Right renal pelvis (tissue), 4 donors: ENCODE measurements around the gene GPR15LG. TPM values are rescaled to one million over a fixed set of nuclear protein-coding genes. Genes with fewer than 3 reads are reported as not detected.
A peak's percentile ranks its signal among the peaks of the same experiment; 100 is the strongest.

ENCODE experiments used
- DNase-seq, 4 donors: peaks; one replicate each; pipeline ENCODE4 v3.0.0-alpha.2; 2013; ENCODE audit warnings: low read depth in 4 of 4, low spot score in 3 of 4, missing footprints in 1 of 4
- polyA plus RNA-seq, 4 donors: library from polyadenylated mRNA; unstranded; fragments of 120-200 nt; gene quantifications; one replicate each; pipeline ENCODE4 v1.2.1, GENCODE V29; 2013; ENCODE audit not compliant: insufficient read length in 4 of 4

The GPR15LG gene
- polyA plus RNA-seq, 4 donors = 0.18 to 1.1 (median 0.78) TPM; not detected in 1

GRCh38 chr10:84211566-84211965 is 38.0 kb downstream of the GPR15LG start:
- DNase-seq = no peak

DNA sequence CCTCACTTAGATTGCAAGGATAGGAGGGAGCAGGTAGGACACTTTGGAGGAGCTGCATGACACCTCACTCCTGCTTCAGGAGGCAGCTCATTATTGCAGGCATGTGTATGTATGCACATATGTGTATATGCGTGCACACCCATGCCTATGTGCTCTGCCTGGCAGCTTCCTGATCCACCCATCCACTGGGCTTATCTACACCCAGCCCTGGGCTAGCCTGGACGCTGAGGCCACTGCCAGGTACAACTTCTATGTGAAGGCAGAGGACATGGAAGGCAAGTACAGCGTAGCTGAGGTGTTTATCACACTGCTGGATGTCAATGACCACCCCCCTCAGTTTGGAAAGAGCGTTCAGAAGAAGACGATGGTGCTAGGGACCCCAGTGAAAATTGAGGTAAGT is 38.4 kb downstream of the GPR15LG start:
- no peak for DNase-seq

- DNase-seq = no peak
Observed at GRCh38 chr10:84213076-84213475, 39.5 kb downstream of the GPR15LG start.

- no peak for DNase-seq
Observed at GRCh38 chr10:84214046-84214572, 40.5 kb downstream of the GPR15LG start.

GRCh38 chr10:84214612-84215235 is 41.1 kb downstream of the GPR15LG start:
- DNase-seq = no peak

GRCh38 chr10:84216834-84217233 is 43.2 kb downstream of the GPR15LG start:
- no peak for DNase-seq

DNA sequence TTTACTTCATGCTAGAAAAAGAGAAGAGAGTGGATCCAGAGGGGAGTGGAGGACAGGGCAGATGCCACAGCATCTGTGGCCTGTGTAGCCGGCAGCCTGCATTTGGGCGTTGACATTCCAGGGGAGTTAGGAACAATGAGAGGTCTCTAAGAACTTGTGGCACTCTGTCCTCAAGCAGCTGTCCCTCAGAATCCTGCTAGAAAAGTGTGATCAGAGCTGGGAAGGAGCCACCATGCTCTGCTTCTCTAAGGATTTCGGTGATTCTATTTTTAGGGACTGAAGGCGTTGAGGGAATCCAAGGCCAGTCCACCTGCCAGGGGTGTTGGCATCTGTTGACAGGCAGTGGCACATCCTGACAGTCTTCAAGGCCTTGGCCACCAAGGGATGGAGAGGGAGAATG is 44.1 kb downstream of the GPR15LG start:
- DNase-seq = no peak

- DNase-seq = no peak
Observed at GRCh38 chr10:84221916-84222315, 48.3 kb downstream of the GPR15LG start.

- DNase-seq = peak; percentile 3 to 18 (median 16)
Observed at GRCh38 chr10:84224411-84225028, 50.9 kb downstream of the GPR15LG start.

GRCh38 chr10:84225427-84226173 is 52.0 kb downstream of the GPR15LG start, which contains the start of gene LRIT2:
TSS of gene LRIT2 (minus strand) at chr10:84225544. CDS start at chr10:84225520, 24 bp downstream.
- no peak for DNase-seq

DNA sequence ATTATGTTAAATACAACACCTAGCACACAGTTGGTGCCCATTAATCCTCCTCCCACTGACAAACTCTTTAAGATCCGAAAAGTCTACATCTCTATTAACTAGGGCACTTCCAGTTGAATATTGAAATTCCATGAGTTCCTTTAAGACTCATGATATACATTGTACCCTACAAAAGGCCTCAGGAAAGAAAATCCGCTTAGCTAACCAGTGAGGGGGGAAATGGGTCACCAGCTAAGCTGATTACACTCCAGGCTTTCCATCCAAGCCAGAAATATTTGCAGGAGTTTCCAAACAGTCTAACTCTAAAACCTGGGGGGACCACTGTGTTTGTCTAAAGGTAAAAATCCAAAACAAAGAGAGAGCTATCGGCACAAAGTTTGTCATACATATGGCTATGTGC is 53.0 kb downstream of the GPR15LG start:
- no peak for DNase-seq

- DNase-seq = no peak
Observed at GRCh38 chr10:84227810-84228209, 54.2 kb downstream of the GPR15LG start.

DNA sequence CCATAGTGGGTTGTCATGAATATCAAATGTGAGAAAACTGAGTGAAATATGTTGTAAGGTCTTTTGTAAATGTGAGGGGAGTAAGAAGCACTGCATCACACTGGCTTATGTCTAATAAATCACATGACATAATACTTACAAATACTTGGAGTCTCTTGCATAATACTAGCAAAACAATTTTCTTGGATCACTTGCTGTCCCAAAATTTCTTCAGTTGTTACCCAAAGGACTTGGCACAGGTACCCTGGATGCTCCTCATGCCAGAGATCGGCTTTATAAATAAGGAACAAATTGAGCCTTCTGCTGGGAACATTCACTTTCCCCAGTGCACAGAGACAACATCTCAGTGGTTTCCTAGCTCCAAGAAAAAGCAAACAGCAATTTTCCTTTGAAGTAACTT is 56.8 kb downstream of the GPR15LG start:
- no peak for DNase-seq

DNA sequence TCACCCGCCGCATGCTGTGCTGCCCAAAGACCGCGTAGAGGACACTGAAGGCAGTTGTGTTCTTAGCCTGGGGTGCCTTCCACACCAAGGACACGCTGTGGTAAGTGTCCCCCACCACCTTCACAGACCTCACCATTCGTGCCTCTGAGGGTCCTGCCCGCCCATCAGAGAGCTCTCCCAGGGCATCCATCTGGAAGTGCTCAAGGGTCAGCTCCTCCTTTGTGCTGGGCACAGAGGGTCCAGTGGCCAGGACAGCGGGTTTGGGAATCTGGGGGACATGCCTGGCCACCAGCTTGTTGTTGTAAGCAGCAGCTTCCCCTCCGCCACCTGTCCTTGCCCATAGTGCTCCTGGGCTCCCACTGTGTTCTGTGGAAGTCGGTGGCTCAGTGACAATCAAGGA is 58.8 kb downstream of the GPR15LG start:
- no peak for DNase-seq

DNA sequence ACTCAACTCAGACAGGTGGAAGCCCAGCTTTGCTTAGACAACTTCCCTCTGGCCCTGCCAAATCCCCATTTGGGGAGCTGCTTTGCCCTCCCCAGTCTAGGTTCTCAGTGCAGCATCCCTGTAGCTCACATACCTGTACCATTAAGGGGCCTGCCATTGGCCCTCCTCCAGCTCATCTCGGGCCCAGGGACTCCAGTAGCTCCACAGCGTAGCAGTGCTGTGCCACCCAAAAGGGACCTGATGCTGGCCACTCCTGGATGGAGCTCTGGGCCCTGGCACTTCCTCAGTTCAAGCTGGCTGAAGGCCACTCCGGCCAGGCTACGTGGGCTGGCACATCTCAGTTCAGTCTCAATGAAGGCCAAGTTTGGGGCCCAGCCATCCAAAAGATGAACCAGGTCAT is 60.3 kb downstream of the GPR15LG start:
- DNase-seq = no peak

DNA sequence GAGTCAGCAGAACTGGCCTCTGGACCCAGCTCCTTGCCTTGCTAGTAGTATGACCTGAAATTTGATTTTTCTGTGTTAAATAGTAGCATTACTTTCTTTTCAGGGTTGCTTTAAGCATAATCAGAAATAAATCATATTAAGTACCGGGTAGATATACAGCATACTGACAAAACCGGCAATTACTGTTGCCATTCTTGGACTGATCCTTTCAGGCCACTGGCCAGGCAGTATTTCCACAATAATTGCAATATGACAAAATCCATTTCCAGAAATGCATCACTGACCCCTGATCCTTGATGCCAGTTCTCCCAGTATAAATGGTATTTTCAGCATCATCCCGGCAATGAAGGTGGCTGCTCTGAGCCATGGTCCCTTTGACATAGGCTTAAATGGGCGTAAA is 60.9 kb downstream of the GPR15LG start:
- no peak for DNase-seq

Other genes starting within 250 kb of the GPR15LG start
- 100 to 1,000 TPM; 180 to 205 (median 193) TPM for gene GHITM, start 34.3 kb upstream of the GPR15LG start, polyA plus RNA-seq
- 1 to 10 TPM in 2 of 4 donors, under 1 TPM in 2; 0.96 to 1.2 (median 1.0) TPM for gene CDHR1, start 20.7 kb downstream of the GPR15LG start, polyA plus RNA-seq
- gene LRIT2, start 51.7 kb downstream of the GPR15LG start, polyA plus RNA-seq = not detected
- gene LRIT1, start 67.7 kb downstream of the GPR15LG start, polyA plus RNA-seq = not detected
- under 1 TPM in 2 of 4 donors, not detected in 2; 0.13 to 0.34 TPM for gene RGR, start 71.3 kb downstream of the GPR15LG start, polyA plus RNA-seq
- 10 to 100 TPM; 26.7 to 39.4 (median 35.2) TPM for gene CCSER2, start 154.8 kb downstream of the GPR15LG start, polyA plus RNA-seq